SK-N-SH treated with all-trans-retinoic acid at 6 μM for 48 hours (cell line): ENCODE data around the gene TREML2.

Experiments used
- ATAC-seq: fragments of 200-7000 bp; cut with Tn5 transposase; 3 replicates; pipeline ENCODE4 v1.9.1; 2020; ENCODE audit warnings: mild to moderate bottlenecking, moderate library complexity
- ARNTL ChIP-seq: fragments of 450-650 bp; formaldehyde crosslinking; IDR thresholded peaks from 2 replicates; pipeline ENCODE4 v1.5.0; 2020; ENCODE audit warnings: low read depth, mild to moderate bottlenecking, moderate library complexity, borderline replicate concordance
- CSDC2 ChIP-seq: fragments of 250-450 bp; sonication (Bioruptor Pico); IDR thresholded peaks from 2 replicates; pipeline ENCODE4 v1.5.0; 2020; ENCODE audit warnings: mild to moderate bottlenecking, moderate library complexity
- CSRNP3 ChIP-seq: fragments of 250-450 bp; sonication (Bioruptor Pico); IDR thresholded peaks from 2 replicates; pipeline ENCODE4 v1.5.1; 2021; ENCODE audit warnings: mild to moderate bottlenecking, moderate library complexity
- ESRRG ChIP-seq: fragments of 250-450 bp; sonication (Bioruptor Pico); IDR thresholded peaks from 2 replicates; pipeline ENCODE4 v1.6.1; 2021; ENCODE audit warnings: mild to moderate bottlenecking
- GLIS3 ChIP-seq: fragments of 250-450 bp; sonication (Bioruptor Pico); IDR thresholded peaks from 2 replicates; pipeline ENCODE4 v1.5.0; 2020; ENCODE audit warnings: mild to moderate bottlenecking, moderate library complexity
- OSR1 ChIP-seq: fragments of 250-450 bp; sonication (Bioruptor Pico); IDR thresholded peaks from 2 replicates; pipeline ENCODE4 v1.8.0; 2022; ENCODE audit warnings: moderate library complexity, mild to moderate bottlenecking, inconsistent platforms
- POU6F1 ChIP-seq: fragments of 250-450 bp; sonication (Bioruptor Pico); IDR thresholded peaks from 2 replicates; pipeline ENCODE4 v1.8.0; 2021; ENCODE audit warnings: low read depth, mild to moderate bottlenecking, moderate library complexity, borderline replicate concordance
- PPARA ChIP-seq: fragments of 250-450 bp; sonication (Bioruptor Pico); IDR thresholded peaks from 2 replicates; pipeline ENCODE4 v1.5.0; 2020; ENCODE audit warnings: mild to moderate bottlenecking, borderline replicate concordance
- RARB ChIP-seq: fragments of 250-450 bp; sonication (Bioruptor Pico); IDR thresholded peaks from 2 replicates; pipeline ENCODE4 v1.8.0; 2021; ENCODE audit warnings: mild to moderate bottlenecking, moderate library complexity
- SNAI2 ChIP-seq: fragments of 250-450 bp; sonication (Bioruptor Pico); IDR thresholded peaks from 2 replicates; pipeline ENCODE4 v1.5.0; 2020; ENCODE audit warnings: mild to moderate bottlenecking, moderate library complexity
- TCF4 ChIP-seq: fragments of 250-450 bp; sonication (Bioruptor Pico); IDR thresholded peaks from 2 replicates; pipeline ENCODE4 v1.8.0; 2021; ENCODE audit warnings: mild to moderate bottlenecking, moderate library complexity, borderline replicate concordance
- TOX ChIP-seq: fragments of 250-450 bp; sonication (Bioruptor Pico); IDR thresholded peaks from 2 replicates; pipeline ENCODE4 v1.8.0; 2021; ENCODE audit warnings: mild to moderate bottlenecking, moderate library complexity, borderline replicate concordance
- TSHZ2 ChIP-seq: fragments of 250-450 bp; sonication (Bioruptor Pico); IDR thresholded peaks from 2 replicates; pipeline ENCODE4 v1.5.0; 2020; ENCODE audit warnings: mild to moderate bottlenecking, moderate library complexity
- ZFP3 ChIP-seq: fragments of 250-450 bp; sonication (Bioruptor Pico); IDR thresholded peaks from 2 replicates; pipeline ENCODE4 v1.5.0; 2020; ENCODE audit warnings: mild to moderate bottlenecking, moderate library complexity
- ZNF565 ChIP-seq: fragments of 450-650 bp; formaldehyde crosslinking; conservative IDR thresholded peaks from 2 replicates; pipeline ENCODE4 v1.5.0; 2020; ENCODE audit warnings: low read depth, mild to moderate bottlenecking, moderate library complexity
- ZNF70 ChIP-seq: fragments of 450-650 bp; formaldehyde crosslinking; IDR thresholded peaks from 2 replicates; pipeline ENCODE4 v1.5.0; 2020; ENCODE audit warnings: mild to moderate bottlenecking, moderate library complexity
- ZNF8 ChIP-seq: fragments of 450-650 bp; formaldehyde crosslinking; IDR thresholded peaks from 2 replicates; pipeline ENCODE4 v1.5.0; 2020; ENCODE audit warnings: mild to moderate bottlenecking, moderate library complexity

The TREML2 gene

GRCh38 chr6:41177287-41177686 lies 23.7 kb downstream of the TREML2 start (continued):
- TF ChIP-seq TSHZ2 (CRISPR knock-in tag) (no peak), CSDC2 (CRISPR knock-in tag) (no peak), ZNF565 (no peak), RARB (CRISPR knock-in tag) (no peak)
- TF ChIP-seq, all 23 proteins: peak for 0

- no peak for ATAC-seq
- TF ChIP-seq OSR1 (CRISPR knock-in tag) (no peak), RARB (CRISPR knock-in tag) (no peak), POU6F1 (CRISPR knock-in tag) (no peak), PPARA (no peak), ZNF8 (CRISPR knock-in tag) (no peak), TOX (CRISPR knock-in tag) (no peak)
Measured at GRCh38 chr6:41176189-41176588, 24.8 kb downstream of the TREML2 start.

GRCh38 chr6:41175084-41175483 lies 25.9 kb downstream of the TREML2 start:
- ATAC-seq = no peak
- TF ChIP-seq CSRNP3 (CRISPR knock-in tag) (no peak), SNAI2 (CRISPR knock-in tag) (no peak), ZNF70 (CRISPR knock-in tag) (no peak), ZNF565 (no peak), GLIS3 (CRISPR knock-in tag) (no peak), POU6F1 (CRISPR knock-in tag) (no peak), ESRRG (CRISPR knock-in tag) (no peak)

- no peak for TF ChIP-seq SNAI2 (CRISPR knock-in tag)
- TF ChIP-seq ZNF8 (CRISPR knock-in tag) = no peak
- no peak for TF ChIP-seq GLIS3 (CRISPR knock-in tag)
- TF ChIP-seq POU6F1 (CRISPR knock-in tag) = no peak
- no peak for TF ChIP-seq RARB (CRISPR knock-in tag)
- TF ChIP-seq ARNTL (CRISPR knock-in tag) = no peak
- no peak for TF ChIP-seq ZFP3 (CRISPR knock-in tag)
- no peak for TF ChIP-seq TOX (CRISPR knock-in tag)
- no peak for ATAC-seq
Measured at GRCh38 chr6:41174610-41175009, 26.3 kb downstream of the TREML2 start.

GRCh38 chr6:41171908-41172307 lies 29.0 kb downstream of the TREML2 start:
- ATAC-seq = no peak
- no peak for TF ChIP-seq POU6F1 (CRISPR knock-in tag)
- TF ChIP-seq ARNTL (CRISPR knock-in tag) = no peak
- no peak for TF ChIP-seq TOX (CRISPR knock-in tag)
- TF ChIP-seq CSRNP3 (CRISPR knock-in tag) = no peak
- no peak for TF ChIP-seq ZNF565
- no peak for TF ChIP-seq TSHZ2 (CRISPR knock-in tag)
- TF ChIP-seq ZNF70 (CRISPR knock-in tag) = no peak
- no peak for TF ChIP-seq TCF4
